ENCODE data around the gene CYP4B1.
"Not testable (repeated sequence)": the region's sequence is repeated elsewhere in the genome, so short reads cannot be mapped to it uniquely, and the experiment has no call there.

CYP4B1 gene

DNA sequence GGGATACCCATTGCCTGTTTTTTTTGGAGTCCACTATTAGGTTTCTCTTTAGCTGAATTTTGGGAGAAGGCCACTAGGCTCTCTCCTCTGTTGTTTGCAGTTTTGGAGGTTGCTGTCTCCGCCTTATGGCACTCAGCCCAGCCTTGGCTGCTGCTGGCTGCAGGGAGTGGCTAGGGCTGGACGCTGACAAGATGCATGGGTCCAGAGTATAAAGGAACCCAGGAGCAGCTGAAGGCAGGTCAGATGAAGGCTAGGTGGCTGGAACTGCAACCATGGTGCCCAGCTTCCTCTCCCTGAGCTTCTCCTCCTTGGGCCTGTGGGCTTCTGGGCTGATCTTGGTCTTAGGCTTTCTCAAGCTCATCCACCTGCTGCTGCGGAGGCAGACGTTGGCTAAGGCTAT is at the start of gene CYP4B1:
Gene CYP4B1, plus strand, starts transcription at position 237 of the 400 bp plus-strand sequence. Its CDS starts 36 bp downstream, at position 273.
- TF ChIP-seq, protein P1, sequence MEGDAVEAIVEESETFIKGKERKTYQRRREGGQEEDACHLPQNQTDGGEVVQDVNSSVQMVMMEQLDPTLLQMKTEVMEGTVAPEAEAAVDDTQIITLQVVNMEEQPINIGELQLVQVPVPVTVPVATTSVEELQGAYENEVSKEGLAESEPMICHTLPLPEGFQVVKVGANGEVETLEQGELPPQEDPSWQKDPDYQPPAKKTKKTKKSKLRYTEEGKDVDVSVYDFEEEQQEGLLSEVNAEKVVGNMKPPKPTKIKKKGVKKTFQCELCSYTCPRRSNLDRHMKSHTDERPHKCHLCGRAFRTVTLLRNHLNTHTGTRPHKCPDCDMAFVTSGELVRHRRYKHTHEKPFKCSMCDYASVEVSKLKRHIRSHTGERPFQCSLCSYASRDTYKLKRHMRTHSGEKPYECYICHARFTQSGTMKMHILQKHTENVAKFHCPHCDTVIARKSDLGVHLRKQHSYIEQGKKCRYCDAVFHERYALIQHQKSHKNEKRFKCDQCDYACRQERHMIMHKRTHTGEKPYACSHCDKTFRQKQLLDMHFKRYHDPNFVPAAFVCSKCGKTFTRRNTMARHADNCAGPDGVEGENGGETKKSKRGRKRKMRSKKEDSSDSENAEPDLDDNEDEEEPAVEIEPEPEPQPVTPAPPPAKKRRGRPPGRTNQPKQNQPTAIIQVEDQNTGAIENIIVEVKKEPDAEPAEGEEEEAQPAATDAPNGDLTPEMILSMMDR (conservative IDR thresholded peaks at IDR 0.05; ENCODE audit: low read depth), result no peak
- ChIA-PET CTCF (interaction anchor here (0.8 kb wide), 1 partner anchor 22 kb away, joined by 3 read pairs; no protein-coding TSS in a partner anchor), POLR2A (ENCODE audit: low non-redundant PET) (no interaction called here)
- H3K27ac ChIP-seq, result no peak within 1 kb of the TSS
- DNase-seq (ENCODE audit: low spot score), result no peak

DNA sequence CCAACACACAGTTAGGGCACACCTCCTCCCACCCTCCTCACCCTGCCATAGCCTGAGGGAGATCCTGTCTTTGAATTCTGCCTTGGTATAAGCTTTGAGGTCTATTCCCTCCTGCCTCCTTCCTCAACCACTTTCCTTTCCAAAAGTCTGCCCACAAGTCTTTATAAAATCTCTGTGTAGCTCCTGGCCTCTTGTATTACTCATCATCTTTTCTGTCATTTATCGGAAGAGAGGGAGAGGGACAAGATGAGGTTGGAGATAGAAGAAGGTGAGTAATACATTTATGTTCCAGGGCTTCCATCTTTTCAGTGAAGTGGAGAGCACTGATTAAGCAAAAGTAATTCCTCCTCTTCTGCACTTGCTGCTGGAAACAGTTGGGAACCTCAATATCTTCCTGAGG is 49.4 kb upstream of the CYP4B1 start:
- CTCF ChIA-PET, result interaction anchor here (0.6 to 0.9 kb wide), 3 partner anchors 14 to 450 kb away, joined by 3 to 4 read pairs (median 3); no protein-coding TSS in a partner anchor
- TF ChIP-seq, protein P1 (conservative IDR thresholded peaks at IDR 0.05; ENCODE audit: low read depth), result no peak
- peak; percentile 20 for DNase-seq (ENCODE audit: low spot score)
- no peak overlapping the region for H3K27ac ChIP-seq
- POLR2A ChIA-PET (ENCODE audit: low non-redundant PET), result no interaction called here

DNA sequence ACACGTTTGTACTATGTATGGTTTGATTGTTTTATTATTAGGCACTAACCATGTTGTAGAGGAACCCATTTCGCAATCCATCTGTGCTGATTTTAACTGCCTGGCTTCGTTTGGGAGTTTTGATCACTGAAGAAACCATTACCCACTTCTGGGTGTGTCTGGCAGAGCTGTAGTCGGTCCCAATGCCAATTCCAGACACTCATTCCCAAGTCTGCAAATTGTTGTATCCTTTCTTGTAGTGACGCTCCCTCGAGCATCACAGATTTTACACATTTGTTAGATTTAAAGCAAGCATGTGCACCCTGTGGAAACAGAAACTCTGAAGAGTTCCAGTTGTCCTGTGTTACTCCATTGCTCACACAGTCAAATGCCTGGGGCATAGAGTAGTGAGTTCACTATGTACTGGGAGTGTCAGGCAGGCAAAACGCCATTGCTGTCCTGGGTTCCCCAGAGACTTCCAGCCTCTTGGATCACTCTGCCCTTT is 48.9 kb upstream of the CYP4B1 start:
- DNase-seq (ENCODE audit: low spot score), result peak; percentile 34
- CTCF ChIA-PET, result interaction anchor here (0.6 to 0.9 kb wide), 2 partner anchors 14 to 425 kb away, joined by 3 read pairs; no protein-coding TSS in a partner anchor
- H3K27ac ChIP-seq, result no peak overlapping the region
- TF ChIP-seq, protein P1 (conservative IDR thresholded peaks at IDR 0.05; ENCODE audit: low read depth), result no peak
- POLR2A ChIA-PET (ENCODE audit: low non-redundant PET), result no interaction called here

DNA sequence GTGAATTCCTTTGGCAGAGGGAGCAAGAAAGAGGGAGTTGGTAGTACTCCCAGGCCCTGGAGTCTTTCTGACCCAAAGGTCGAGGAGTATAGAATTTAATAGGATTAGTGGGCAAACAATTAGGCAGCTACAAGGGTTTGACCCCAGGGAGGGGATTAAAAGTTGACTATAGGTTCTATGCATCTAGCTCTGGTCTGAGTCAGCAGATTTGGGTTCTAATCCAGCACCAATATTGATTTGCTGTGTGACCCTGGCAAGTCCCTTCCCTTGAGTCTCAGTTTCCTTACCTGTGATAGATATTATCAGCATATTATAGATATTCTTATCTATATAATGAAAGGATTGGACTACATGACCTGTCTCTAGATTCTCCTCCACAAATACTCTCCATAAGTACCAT is 44.9 kb upstream of the CYP4B1 start:
- DNase-seq (ENCODE audit: low spot score), result no peak
- no peak overlapping the region for H3K27ac ChIP-seq
- TF ChIP-seq, protein P1 (conservative IDR thresholded peaks at IDR 0.05; ENCODE audit: low read depth), result no peak
- ChIA-PET POLR2A (ENCODE audit: low non-redundant PET) (no interaction called here), CTCF (interaction anchor here (0.6 kb wide), 1 partner anchor 26 kb away, joined by 3 read pairs; no protein-coding TSS in a partner anchor)

DNA sequence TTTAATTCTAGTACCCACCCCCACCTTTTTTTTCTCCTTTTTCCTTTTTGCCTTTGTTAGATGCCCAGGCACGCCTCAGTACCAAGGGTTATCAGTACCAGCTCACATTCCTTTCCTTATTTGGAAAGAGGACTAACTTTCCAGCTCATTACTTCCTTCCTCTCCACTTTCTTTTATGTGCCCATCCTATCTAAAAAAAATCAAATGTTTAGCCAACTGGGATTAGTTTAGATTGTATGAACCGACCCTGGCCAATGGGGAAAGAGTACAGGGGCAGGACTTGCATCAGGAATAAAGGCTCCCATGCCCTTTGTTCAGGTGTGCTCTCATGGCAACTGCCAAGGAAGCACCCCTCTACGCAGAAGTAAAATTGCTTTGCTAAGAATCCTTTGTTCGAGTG is 44.1 kb upstream of the CYP4B1 start:
- H3K27ac ChIP-seq; DNase-seq (ENCODE audit: low spot score); POLR2A ChIA-PET (ENCODE audit: low non-redundant PET): not testable (repeated sequence)
- CTCF ChIA-PET, result interaction anchor here (0.6 kb wide), 1 partner anchor 27 kb away, joined by 3 read pairs; no protein-coding TSS in a partner anchor

DNA sequence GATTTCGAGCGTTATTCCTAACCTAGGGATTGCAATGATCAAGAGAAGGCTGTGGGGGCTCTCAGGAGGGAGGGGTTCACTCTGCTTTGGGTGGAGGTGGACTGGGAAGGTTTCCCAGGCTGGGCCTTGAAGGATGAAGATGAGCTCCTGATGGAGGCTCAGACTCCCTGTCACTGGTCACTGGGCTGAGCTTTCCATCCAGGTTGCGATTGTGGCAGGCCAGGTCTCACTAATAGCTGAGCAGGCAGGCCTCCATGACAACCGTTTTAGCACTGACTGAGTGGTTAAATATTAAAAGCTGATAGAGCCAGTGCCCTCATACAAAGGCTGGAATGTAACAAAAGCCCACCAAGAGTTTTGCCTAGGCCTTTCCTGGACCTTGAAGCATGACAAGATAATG is 43.7 kb upstream of the CYP4B1 start:
- no peak for DNase-seq (ENCODE audit: low spot score)
- ChIA-PET POLR2A (ENCODE audit: low non-redundant PET) (no interaction called here), CTCF (no interaction called here)
- H3K27ac ChIP-seq, result no peak overlapping the region
- TF ChIP-seq, protein P1 (conservative IDR thresholded peaks at IDR 0.05; ENCODE audit: low read depth), result no peak

DNA sequence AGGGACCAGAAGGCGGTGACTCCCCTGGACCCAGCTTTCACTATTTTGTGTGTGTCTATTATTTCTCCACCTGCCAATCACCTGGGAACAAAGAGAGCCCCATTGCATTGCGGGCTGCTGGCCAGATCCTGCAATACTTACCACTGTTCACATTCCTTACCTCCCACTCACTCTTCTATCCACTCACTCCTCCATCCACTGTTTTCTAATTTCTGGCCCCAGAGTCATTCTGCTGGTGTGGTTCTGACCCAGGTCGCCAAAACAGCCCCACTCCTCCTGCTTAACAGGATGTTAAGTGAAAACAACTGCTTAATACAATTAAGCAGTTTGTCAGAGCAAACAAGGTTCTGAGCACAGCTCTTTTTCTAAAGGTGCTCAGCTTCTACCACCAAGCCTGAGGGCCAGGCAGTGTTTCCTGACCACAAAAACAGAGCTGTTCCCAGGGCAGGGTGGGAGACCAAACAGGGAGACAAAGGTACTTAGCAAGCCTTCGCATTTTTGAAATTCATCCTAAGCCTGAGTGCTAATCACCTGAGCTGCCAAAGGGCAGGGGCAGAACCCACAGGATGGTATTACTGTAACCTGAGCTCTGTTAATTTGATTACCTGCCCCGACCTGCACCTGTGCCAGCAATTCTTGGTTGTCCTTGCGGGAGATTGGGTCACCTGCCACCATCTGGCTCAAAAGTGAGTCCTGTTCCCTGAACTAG is 41.4 kb upstream of the CYP4B1 start:
- peak; percentile 61 for DNase-seq (ENCODE audit: low spot score)
- ChIA-PET POLR2A (ENCODE audit: low non-redundant PET) (no interaction called here), CTCF (no interaction called here)
- H3K27ac ChIP-seq, result no peak overlapping the region
- TF ChIP-seq, protein P1 (conservative IDR thresholded peaks at IDR 0.05; ENCODE audit: low read depth), result no peak

Measured in RWPE1 (cell line).